Measurements from ENCODE around the gene CCL14.
A peak's percentile ranks its signal among the peaks of the same experiment; 100 is the strongest.

Gene CCL14

DNA sequence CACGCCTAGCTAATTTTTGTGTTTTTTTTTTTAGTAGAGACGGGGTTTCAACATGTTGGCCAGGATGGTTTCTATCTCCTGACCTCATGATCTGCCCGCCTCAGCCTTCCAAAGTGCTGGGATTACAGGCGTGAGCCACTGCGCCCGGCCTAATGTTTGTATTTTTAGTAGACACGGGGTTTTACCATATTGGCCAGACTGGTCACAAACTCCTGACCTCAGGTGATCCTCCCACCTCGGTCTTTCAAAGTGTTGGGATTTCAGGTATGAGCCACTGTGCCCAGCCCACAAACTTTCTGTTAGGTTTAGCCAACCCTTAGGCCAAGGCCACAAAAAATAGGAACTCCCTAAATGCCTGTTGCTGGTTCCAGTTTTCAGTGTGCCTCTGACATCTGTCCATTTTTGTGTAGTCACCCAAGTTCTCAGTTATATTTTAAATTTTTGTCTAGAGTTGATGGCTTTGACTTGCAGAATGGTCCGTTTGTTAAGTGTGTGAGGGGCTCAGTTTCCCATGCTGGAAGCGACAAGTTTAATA lies 17.9 kb downstream of the CCL14 start:
- TF ChIP-seq, protein P1, sequence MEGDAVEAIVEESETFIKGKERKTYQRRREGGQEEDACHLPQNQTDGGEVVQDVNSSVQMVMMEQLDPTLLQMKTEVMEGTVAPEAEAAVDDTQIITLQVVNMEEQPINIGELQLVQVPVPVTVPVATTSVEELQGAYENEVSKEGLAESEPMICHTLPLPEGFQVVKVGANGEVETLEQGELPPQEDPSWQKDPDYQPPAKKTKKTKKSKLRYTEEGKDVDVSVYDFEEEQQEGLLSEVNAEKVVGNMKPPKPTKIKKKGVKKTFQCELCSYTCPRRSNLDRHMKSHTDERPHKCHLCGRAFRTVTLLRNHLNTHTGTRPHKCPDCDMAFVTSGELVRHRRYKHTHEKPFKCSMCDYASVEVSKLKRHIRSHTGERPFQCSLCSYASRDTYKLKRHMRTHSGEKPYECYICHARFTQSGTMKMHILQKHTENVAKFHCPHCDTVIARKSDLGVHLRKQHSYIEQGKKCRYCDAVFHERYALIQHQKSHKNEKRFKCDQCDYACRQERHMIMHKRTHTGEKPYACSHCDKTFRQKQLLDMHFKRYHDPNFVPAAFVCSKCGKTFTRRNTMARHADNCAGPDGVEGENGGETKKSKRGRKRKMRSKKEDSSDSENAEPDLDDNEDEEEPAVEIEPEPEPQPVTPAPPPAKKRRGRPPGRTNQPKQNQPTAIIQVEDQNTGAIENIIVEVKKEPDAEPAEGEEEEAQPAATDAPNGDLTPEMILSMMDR (conservative IDR thresholded peaks at IDR 0.05; ENCODE audit: low read depth, low read length): no peak
- DNase-seq (ENCODE audit: low read depth): no peak
- H3K4me3 ChIP-seq (ENCODE audit: low read length): no peak overlapping the region

DNA sequence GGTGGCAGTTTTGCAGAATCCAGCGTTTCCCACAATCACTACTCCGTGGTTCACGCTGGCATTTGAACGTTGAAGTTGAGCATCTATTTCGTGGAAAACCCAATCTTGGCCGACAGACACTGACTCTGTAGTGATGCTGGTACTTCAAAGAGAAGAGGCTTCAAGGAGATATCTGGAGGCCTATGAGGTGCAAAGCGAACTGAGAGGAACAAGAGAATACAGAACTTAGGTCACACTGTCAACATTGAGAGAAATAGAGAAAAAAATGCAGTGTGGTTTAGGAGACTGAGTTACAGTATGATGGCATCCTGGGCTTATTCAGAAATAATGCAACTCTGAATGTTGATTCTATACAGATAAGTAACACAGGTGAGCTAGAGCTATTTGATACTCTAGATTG lies 21.3 kb downstream of the CCL14 start:
- DNase-seq (ENCODE audit: low read depth): no peak
- TF ChIP-seq, protein P1 (conservative IDR thresholded peaks at IDR 0.05; ENCODE audit: low read depth, low read length): no peak
- H3K4me3 ChIP-seq (ENCODE audit: low read length): no peak overlapping the region

DNA sequence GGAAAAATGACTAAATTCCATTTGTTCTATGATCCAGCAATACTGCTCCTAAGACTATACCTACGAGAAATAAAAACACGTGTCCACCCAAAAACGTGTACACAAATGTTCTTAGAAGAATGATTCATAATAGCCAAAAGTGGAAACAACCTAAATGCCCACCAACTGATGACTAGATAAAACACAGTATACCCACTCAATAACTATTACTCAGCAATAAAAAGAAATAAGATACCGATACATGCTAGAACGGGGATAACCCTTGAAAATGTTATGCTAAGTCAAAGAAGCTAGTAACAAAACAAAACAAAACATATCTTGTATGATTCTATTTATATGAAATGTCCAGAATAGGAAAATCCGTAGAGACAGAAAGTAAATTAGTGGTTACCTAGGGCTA lies 22.9 kb downstream of the CCL14 start:
- no peak for DNase-seq (ENCODE audit: low read depth)
- no peak overlapping the region for H3K4me3 ChIP-seq (ENCODE audit: low read length)
- TF ChIP-seq, protein P1 (conservative IDR thresholded peaks at IDR 0.05; ENCODE audit: low read depth, low read length): no peak

DNA sequence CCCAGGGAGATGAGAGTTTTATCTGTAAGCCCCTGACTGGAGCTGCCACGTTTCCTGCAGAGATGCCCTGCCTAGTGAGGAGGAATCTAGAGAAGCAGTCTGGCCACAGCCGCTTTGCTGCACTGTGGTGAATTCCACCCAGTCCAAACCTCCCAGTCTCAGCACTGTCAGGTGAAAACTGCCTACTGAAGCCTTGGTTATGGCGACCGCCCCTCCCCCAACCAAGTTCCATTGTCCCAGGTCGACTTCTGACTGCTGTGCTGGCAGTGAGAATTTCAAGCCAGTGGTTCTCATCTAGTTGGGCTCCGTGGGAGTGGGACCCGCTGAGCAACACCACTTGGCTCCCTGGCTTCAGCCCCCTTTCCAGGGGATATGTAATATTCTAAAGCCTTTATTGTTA lies 32.8 kb downstream of the CCL14 start:
- DNase-seq (ENCODE audit: low read depth): no peak
- no peak overlapping the region for H3K4me3 ChIP-seq (ENCODE audit: low read length)
- TF ChIP-seq, protein P1 (conservative IDR thresholded peaks at IDR 0.05; ENCODE audit: low read depth, low read length): no peak

DNA sequence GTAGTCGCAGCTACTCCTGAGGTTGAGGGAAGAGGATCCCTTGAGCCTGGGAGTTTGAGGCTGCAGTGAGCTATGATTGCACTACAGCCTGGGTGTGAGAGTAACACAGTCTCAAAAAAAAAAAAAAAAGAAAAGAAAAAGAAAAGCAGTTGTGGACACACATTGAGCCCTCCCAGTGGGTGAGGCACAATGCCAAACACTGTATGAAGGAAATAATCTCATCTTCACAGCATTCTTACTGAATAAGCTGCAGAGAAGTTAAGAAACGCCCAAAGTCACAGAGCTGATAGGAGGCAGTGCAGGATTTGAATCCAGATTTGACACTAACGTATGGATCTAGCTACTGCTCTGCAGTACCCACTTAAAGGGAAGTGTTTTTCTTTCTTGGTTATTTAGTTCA lies 37.1 kb downstream of the CCL14 start:
- no peak overlapping the region for H3K4me3 ChIP-seq (ENCODE audit: low read length)
- no peak for DNase-seq (ENCODE audit: low read depth)
- TF ChIP-seq, protein P1 (conservative IDR thresholded peaks at IDR 0.05; ENCODE audit: low read depth, low read length): no peak

DNA sequence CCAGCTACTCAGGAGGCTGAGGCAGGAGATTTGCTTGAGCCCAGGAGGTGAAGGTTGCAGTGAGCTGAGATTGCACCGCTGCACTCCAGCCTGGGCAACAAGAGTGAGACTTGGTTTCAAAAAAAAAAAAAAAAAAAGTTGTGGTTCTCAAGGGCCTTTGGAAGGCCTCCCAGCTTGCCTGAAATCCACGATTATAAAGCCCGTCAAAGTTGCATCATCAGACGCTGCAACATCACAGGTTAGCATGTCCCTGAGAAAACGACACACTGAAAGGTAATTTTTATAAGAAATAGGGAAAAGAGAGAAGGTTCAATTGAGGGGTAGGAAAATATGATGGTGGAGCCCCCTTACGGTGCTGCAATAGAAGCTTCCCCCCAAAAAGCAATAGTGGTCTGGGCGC lies 38.4 kb downstream of the CCL14 start:
- no peak for DNase-seq (ENCODE audit: low read depth)
- no peak overlapping the region for H3K4me3 ChIP-seq (ENCODE audit: low read length)
- TF ChIP-seq, protein P1 (conservative IDR thresholded peaks at IDR 0.05; ENCODE audit: low read depth, low read length): no peak

DNA sequence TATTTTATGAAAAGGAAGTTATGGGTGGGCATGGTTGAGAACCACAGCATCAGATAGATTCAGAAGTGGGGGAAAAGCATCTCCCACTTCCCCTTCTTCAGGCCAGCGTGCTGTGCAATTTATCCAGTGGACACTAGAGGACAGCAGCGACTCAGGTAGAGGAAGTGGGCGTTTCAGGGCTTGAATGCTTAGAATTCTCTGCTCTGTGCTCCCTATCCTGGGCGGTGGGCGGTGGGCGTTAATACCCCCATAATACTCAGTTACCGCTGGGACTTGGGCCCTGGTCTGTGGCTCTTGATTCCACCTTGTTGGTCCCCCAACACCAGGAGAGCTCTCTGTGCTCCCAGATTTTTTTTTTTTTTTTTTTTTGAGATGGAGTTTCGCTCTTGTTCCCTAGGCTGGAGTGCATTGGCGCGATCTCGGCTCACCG lies 39.4 kb downstream of the CCL14 start:
- H3K4me3 ChIP-seq (ENCODE audit: low read length): no peak overlapping the region
- TF ChIP-seq, protein P1 (conservative IDR thresholded peaks at IDR 0.05; ENCODE audit: low read depth, low read length): peak; percentile 91
- no peak for DNase-seq (ENCODE audit: low read depth)

All from retinal pigment epithelial cell (primary cell).